GM21447 (cell line): Measurements from ENCODE around the gene ZBED1.
"Not testable (repeated sequence)": the region's sequence is repeated elsewhere in the genome, so short reads cannot be mapped to it uniquely, and the experiment has no call there.

Experiments used
- ATAC-seq: cut with Tn5 transposase; IDR thresholded peaks from one replicate; pipeline ENCODE4 v1.9.1; 2021; ENCODE audit not compliant: unreplicated experiment

ZBED1 gene

GRCh38 chrX:2500803-2501558 is at the start of gene ZBED1, which contains the start of gene DHRSX:
Gene ZBED1, minus strand, starts transcription at chrX:2500976. Its CDS starts 10,257 bp downstream, at chrX:2490719.
Gene DHRSX, minus strand, starts transcription at chrX:2500976. Its CDS starts 51 bp downstream, at chrX:2500925.
- peak; percentile 62 for ATAC-seq

- ATAC-seq = no peak
These were observed 49.1 kb upstream of the ZBED1 start for GRCh38 chrX:2549876-2550275.

GRCh38 chrX:2548711-2549423 is 48.1 kb upstream of the ZBED1 start:
- no peak for ATAC-seq

GRCh38 chrX:2547736-2548135 is 47.0 kb upstream of the ZBED1 start:
- no peak for ATAC-seq

- no peak for ATAC-seq
These were observed 45.7 kb upstream of the ZBED1 start for GRCh38 chrX:2546496-2546895.

GRCh38 chrX:2545144-2545543 is 44.4 kb upstream of the ZBED1 start:
- ATAC-seq = no peak

GRCh38 chrX:2542826-2543521 is 42.2 kb upstream of the ZBED1 start:
- ATAC-seq = no peak

GRCh38 chrX:2541603-2542002 is 40.8 kb upstream of the ZBED1 start:
- no peak for ATAC-seq

- ATAC-seq = no peak
These were observed 39.7 kb upstream of the ZBED1 start for GRCh38 chrX:2540426-2540947.

- no peak for ATAC-seq
These were observed 38.8 kb upstream of the ZBED1 start for GRCh38 chrX:2539586-2539985.

GRCh38 chrX:2538031-2538757 is 37.4 kb upstream of the ZBED1 start:
- no peak for ATAC-seq

- ATAC-seq = no peak
These were observed 36.2 kb upstream of the ZBED1 start for GRCh38 chrX:2536974-2537373.

- ATAC-seq = no peak
These were observed 35.4 kb upstream of the ZBED1 start for GRCh38 chrX:2536141-2536540.

- not testable (repeated sequence) for ATAC-seq
These were observed 33.7 kb upstream of the ZBED1 start for GRCh38 chrX:2534261-2535021.

GRCh38 chrX:2533424-2533823 is 32.6 kb upstream of the ZBED1 start:
- no peak for ATAC-seq

GRCh38 chrX:2526390-2526789 is 25.6 kb upstream of the ZBED1 start:
- ATAC-seq = no peak

GRCh38 chrX:2523911-2524310 is 23.1 kb upstream of the ZBED1 start:
- ATAC-seq = no peak

GRCh38 chrX:2521927-2522386 is 21.2 kb upstream of the ZBED1 start:
- ATAC-seq = peak; percentile 8

- peak; percentile 85 for ATAC-seq
These were observed 20.5 kb upstream of the ZBED1 start for GRCh38 chrX:2521092-2521926.
